Endothelial cell of umbilical vein (primary cell): Measurements from ENCODE around the gene HINT2. TPM values are rescaled to one million over a fixed set of nuclear protein-coding genes. Genes with fewer than 3 reads are reported as not detected.

Experiments
- BruUV-seq: library from RNA; stranded (reverse); fragments of 400-500 nt; replicated peaks from 2 replicates; lab custom pipeline; 2021; lab: Mats Ljungman, UMichigan
- CTCF ChIA-PET: fragments of 300-600, 350-600 bp; sonication (Branson Sonifier 250); formaldehyde crosslinking; loops from one replicate; lab custom pipeline; 2021; ENCODE audit warnings: antibody characterized with exemption, inconsistent platforms; lab: Charles Lee
- POLR2A ChIA-PET: fragments of 300-600, 350-600 bp; sonication (Branson Sonifier 250); formaldehyde crosslinking; loops from one replicate; lab custom pipeline; 2021; ENCODE audit warnings: antibody characterized with exemption, inconsistent platforms; lab: Charles Lee
- DNase-seq: peaks from one replicate; pipeline ENCODE4 v3.0.0-alpha.2; 2011; ENCODE audit warnings: low read depth, low spot score
- FAIRE-seq: peaks from 2 replicates; lab custom pipeline; 2011; peaks lifted over from hg19 to GRCh38; lab: Jason Lieb, UNC
- H2AFZ ChIP-seq: 2 replicates; pipeline ENCODE4 v1.6.0; 2012; ENCODE audit warnings: low read depth, low read length, control low read depth, inconsistent platforms
- H3K27ac ChIP-seq: 2 replicates; pipeline ENCODE4 v1.5.1; 2011; ENCODE audit warnings: low read depth, mild to moderate bottlenecking, control low read depth, low read length, moderate library complexity; ENCODE audit not compliant: insufficient read depth
- H3K27me3 ChIP-seq, 2 experiments: 2 replicates each; pipeline versions ENCODE4 v1.6.0 to v1.6.1; 2011; ENCODE audit warnings: low read length in 2 of 2, mixed read lengths in 1 of 2; ENCODE audit not compliant: control insufficient read depth in 2 of 2, insufficient read depth in 2 of 2
- H3K36me3 ChIP-seq, 2 experiments: 2 replicates in 1 of 2; 3 replicates in 1 of 2; pipeline ENCODE4 v1.5.1; 2011; ENCODE audit warnings: low read length in 2 of 2, mild to moderate bottlenecking in 1 of 2, moderate library complexity in 1 of 2; ENCODE audit not compliant: control insufficient read depth in 2 of 2, insufficient read depth in 2 of 2; ENCODE audit errors: extremely low read depth in 1 of 2
- H3K4me1 ChIP-seq: 3 replicates; pipeline ENCODE4 v1.5.1; 2011; ENCODE audit warnings: mild to moderate bottlenecking, low read length; ENCODE audit not compliant: control insufficient read depth, insufficient read depth; ENCODE audit errors: extremely low read depth
- H3K4me2 ChIP-seq: 2 replicates; pipeline ENCODE4 v1.6.1; 2011; ENCODE audit warnings: low read length, control low read depth, mixed read lengths; ENCODE audit not compliant: insufficient read depth
- H3K4me3 ChIP-seq, 3 experiments: fragments of 200-600 bp in 1 of 3; sonication (generic), shearing (Covaris generic) in 1 of 3; replicated peaks in 1 of 3; 2 replicates each; pipeline ENCODE4 v1.5.1; 2011 to 2016; ENCODE audit warnings: control low read depth in 3 of 3, low read length in 3 of 3, mild to moderate bottlenecking in 2 of 3, inconsistent platforms in 1 of 3, low read depth in 1 of 3, moderate library complexity in 1 of 3; ENCODE audit not compliant: insufficient read depth in 1 of 3
- H3K79me2 ChIP-seq: 2 replicates; pipeline ENCODE4 v1.6.0; 2012; ENCODE audit warnings: low read length, inconsistent platforms; ENCODE audit not compliant: control insufficient read depth, insufficient read depth
- H3K9ac ChIP-seq: replicated peaks from 2 replicates; pipeline ENCODE3; 2011; ENCODE audit warnings: low read length, control low read depth; ENCODE audit not compliant: insufficient read depth; ENCODE audit errors: extremely low read depth
- H3K9me1 ChIP-seq: replicated peaks from 3 replicates; pipeline ENCODE4 v1.6.0; 2011; ENCODE audit warnings: mild to moderate bottlenecking, low read length; ENCODE audit not compliant: control insufficient read depth, insufficient read depth; ENCODE audit errors: extremely low read depth
- H3K9me3 ChIP-seq: replicated peaks from 2 replicates; pipeline ENCODE4 v1.5.1; 2012; ENCODE audit warnings: low read length, inconsistent platforms; ENCODE audit not compliant: control insufficient read depth, insufficient read depth
- H4K20me1 ChIP-seq: replicated peaks from 2 replicates; pipeline ENCODE3; 2011; ENCODE audit warnings: mild to moderate bottlenecking, low read length; ENCODE audit not compliant: control insufficient read depth, insufficient read depth; ENCODE audit errors: extremely low read depth
- CTCF ChIP-seq, 2 donors: IDR thresholded peaks; 1 replicate in 1 of 2; 2 replicates in 1 of 2; pipeline ENCODE4 v1.5.1; 2011; ENCODE audit warnings: low read length in 2 of 2, mild to moderate bottlenecking in 2 of 2, moderate library complexity in 2 of 2, control low read depth in 1 of 2, inconsistent platforms in 1 of 2, low read depth in 1 of 2; ENCODE audit not compliant: insufficient read depth in 1 of 2; ENCODE audit errors: extremely low read depth in 1 of 2
- EZH2 ChIP-seq: IDR thresholded peaks from 2 replicates; pipeline ENCODE4 v1.6.1; 2012; ENCODE audit warnings: borderline replicate concordance, low read depth, mild to moderate bottlenecking, moderate library complexity, low read length, inconsistent platforms; ENCODE audit not compliant: severe bottlenecking
- FOS ChIP-seq: IDR thresholded peaks from 2 replicates; pipeline ENCODE4 v1.6.1; 2011; ENCODE audit warnings: mild to moderate bottlenecking, low read length, moderate library complexity, borderline replicate concordance; ENCODE audit not compliant: insufficient read depth
- JUN ChIP-seq: IDR thresholded peaks from 2 replicates; pipeline ENCODE4 v1.6.1; 2011; ENCODE audit warnings: borderline replicate concordance, low read depth; ENCODE audit not compliant: insufficient read length, insufficient read depth
- MYC ChIP-seq: IDR thresholded peaks from one replicate; pipeline ENCODE4 v1.6.1; 2011; ENCODE audit warnings: mild to moderate bottlenecking, low read depth, low read length
- POLR2A ChIP-seq: IDR thresholded peaks from 2 replicates; pipeline ENCODE4 v1.6.1; 2012; ENCODE audit warnings: low read depth, mild to moderate bottlenecking, control low read depth, low read length
- POLR2AphosphoS5 ChIP-seq: IDR thresholded peaks from 2 replicates; pipeline ENCODE4 v1.6.1; 2012; ENCODE audit warnings: low read depth, mild to moderate bottlenecking, control low read depth, low read length, moderate library complexity; ENCODE audit not compliant: insufficient read depth
- dilution Hi-C: fragments of 300-500 bp; cut with MboI; formaldehyde crosslinking; loops from one replicate; pipeline ENCODE4 v1.15.0; 2019; ENCODE audit warnings: low sequenced_read_pairs; ENCODE audit not compliant: extremely low pct_ligation_motif_present
- intact Hi-C: fragments of 100-400 bp; cut with micrococcal nuclease; formaldehyde crosslinking; loops from one replicate; pipeline ENCODE4 v1.10.0; 2022
- polyA plus RNA-seq, 4 experiments: library from polyadenylated mRNA; depleted of rRNA in 3 of 4; stranded (reverse) in 3 of 4; unstranded in 1 of 4; fragments of >200 nt; gene quantifications; 2 replicates each; pipeline versions ENCODE4 v1.2.1 to v1.2.3, GENCODE V29; 2011 to 2012; ENCODE audit warnings: missing spikeins in 1 of 4
- total RNA-seq: library from RNA; stranded (reverse); gene quantifications from 2 replicates; pipeline ENCODE4 v1.2.3, GENCODE V29; 2021

Gene HINT2
- total and polyA plus RNA-seq, 2 donors (not counting 3 experiments of a cell fraction or from before 2014, with no cell fraction given), result 27.2 to 42.1 TPM

DNA sequence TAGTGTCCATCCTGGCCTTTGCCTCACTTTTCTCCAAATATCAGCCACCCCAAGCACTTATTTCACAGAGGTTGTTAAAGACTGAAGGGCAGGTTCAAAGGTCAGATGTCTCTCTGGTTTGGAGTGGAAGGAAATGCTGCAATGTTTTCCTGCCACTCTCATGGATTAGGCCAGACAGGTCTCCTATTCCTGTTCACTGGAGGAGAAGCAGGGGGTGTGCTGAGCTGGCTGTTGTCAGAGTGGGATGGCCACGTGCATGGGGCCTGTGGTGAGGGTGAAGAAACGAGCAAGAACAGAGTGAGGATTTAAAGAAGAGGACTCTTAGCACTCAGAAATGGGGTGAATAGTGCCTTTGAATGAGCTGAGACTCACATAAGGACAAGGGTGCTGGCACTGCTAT, 20.9 kb upstream of the HINT2 start:
- peaks cover 0 to 14% of the 10 kb centered on the region in 2 experiments for H3K27me3 ChIP-seq
- intact Hi-C loops (no loop called here), dilution Hi-C loops (no loop called here)
- ChIA-PET POLR2A (interaction anchor here (0.6 kb wide), 1 partner anchor 13 kb away, joined by 7 read pairs; no protein-coding TSS in a partner anchor), CTCF (interaction anchor here (0.8 to 3.2 kb wide), 16 partner anchors 8 to 178 kb away, joined by 3 to 27 read pairs (median 4); partner anchors contain the start of genes CCDC107, HINT2 and RMRP)
- no peaks in the 10 kb centered on the region for H3K9me1 ChIP-seq
- H3K27ac ChIP-seq, result no peak overlapping the region
- no peak overlapping the region for H3K4me2 ChIP-seq
- H3K9ac ChIP-seq, result no peak overlapping the region
- H4K20me1 ChIP-seq, result no peaks in the 10 kb centered on the region
- FAIRE-seq (no peak), DNase-seq (no peak)
- BruUV-seq, result no TSS peak
- TF ChIP-seq POLR2A (no peak), EZH2 (no peak), FOS (no peak), POLR2AphosphoS5 (no peak)
- no peak overlapping the region for H3K4me3 ChIP-seq
- H3K36me3 ChIP-seq, result no peaks in the 10 kb centered on the region
- no peaks in the 10 kb centered on the region for H3K4me1 ChIP-seq
- H3K79me2 ChIP-seq, result no peaks in the 10 kb centered on the region
- H3K9me3 ChIP-seq, result no peaks in the 10 kb centered on the region
- no peak overlapping the region for H2AFZ ChIP-seq

- Histone ChIP-seq H3K27me3 (peaks cover 0 to 12% of the 10 kb centered on the region in 2 experiments), H2AFZ (no peak overlapping the region), H3K9me1 (no peaks in the 10 kb centered on the region), H3K4me2 (no peak overlapping the region), H3K79me2 (no peaks in the 10 kb centered on the region), H3K4me1 (no peaks in the 10 kb centered on the region), H3K36me3 (no peaks in the 10 kb centered on the region), H4K20me1 (no peaks in the 10 kb centered on the region), H3K9me3 (no peaks in the 10 kb centered on the region), H3K4me3 (no peak overlapping the region), H3K9ac (no peak overlapping the region), H3K27ac (no peak overlapping the region)
- FAIRE-seq (peak; percentile 72), DNase-seq (no peak)
- CTCF ChIA-PET, result interaction anchor here (0.8 to 3.2 kb wide), 17 partner anchors 9 to 177 kb away, joined by 3 to 27 read pairs (median 4); partner anchors contain the start of genes CCDC107, HINT2 and RMRP
- POLR2A ChIA-PET, result interaction anchor here (0.6 kb wide), 1 partner anchor 14 kb away, joined by 7 read pairs; no protein-coding TSS in a partner anchor
- dilution Hi-C loops (no loop called here), intact Hi-C loops (no loop called here)
- no TSS peak for BruUV-seq
- TF ChIP-seq JUN (no peak), MYC (no peak), CTCF (IDR thresholded peaks at IDR 0.05; ENCODE audit: extremely low read depth in 1 of 2, insufficient read depth in 1 of 2, low read depth in 1 of 2, low read length in 2 of 2) (peak; percentile 24 to 27)
Observed at GRCh38 chr9:35835216-35835632, 20.4 kb upstream of the HINT2 start.
